Measurements from ENCODE around the gene C1QTNF4.
"Not testable (repeated sequence)": the region's sequence is repeated elsewhere in the genome, so short reads cannot be mapped to it uniquely, and the experiment has no call there.

C1QTNF4 gene

DNA sequence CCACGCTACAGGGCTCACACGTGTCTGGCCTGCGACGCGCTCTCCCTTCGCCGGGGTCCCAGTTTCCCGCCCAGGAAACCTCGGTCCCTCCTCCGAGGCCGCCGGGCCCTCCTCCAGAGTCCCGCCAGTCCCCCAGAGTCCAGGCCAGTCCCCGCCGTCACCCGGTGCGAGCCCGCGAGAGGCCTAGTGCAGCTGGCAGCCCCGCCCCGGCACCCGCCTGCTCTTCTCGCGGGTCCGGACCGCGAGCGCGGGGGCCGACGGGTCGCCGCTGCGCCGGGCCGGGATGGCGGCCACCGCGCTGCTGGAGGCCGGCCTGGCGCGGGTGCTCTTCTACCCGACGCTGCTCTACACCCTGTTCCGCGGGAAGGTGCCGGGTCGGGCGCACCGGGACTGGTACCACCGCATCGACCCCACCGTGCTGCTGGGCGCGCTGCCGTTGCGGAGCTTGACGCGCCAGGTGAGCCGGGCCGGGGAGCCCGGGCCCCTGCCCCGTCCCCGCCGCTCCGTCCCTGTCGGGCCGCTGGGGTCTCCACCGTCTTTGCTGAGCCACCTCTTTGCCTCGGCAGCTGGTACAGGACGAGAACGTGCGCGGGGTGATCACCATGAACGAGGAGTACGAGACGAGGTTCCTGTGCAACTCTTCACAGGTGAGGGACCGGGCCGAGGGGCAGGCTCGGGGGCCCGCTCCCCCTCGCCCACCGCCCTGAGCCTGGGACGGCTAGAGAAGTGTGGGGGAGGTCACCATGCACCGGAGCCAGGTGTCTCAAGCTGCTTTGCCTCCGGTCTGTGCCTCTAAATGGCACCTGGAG is 28.7 kb downstream of the C1QTNF4 start, which contains the start of gene PTPMT1:
TSS of gene PTPMT1 (plus strand) at position 260 of the 809 bp plus-strand sequence. CDS start at position 284, 24 bp downstream.
- DNase-seq (ENCODE audit: low read depth) = peak; percentile 53

DNA sequence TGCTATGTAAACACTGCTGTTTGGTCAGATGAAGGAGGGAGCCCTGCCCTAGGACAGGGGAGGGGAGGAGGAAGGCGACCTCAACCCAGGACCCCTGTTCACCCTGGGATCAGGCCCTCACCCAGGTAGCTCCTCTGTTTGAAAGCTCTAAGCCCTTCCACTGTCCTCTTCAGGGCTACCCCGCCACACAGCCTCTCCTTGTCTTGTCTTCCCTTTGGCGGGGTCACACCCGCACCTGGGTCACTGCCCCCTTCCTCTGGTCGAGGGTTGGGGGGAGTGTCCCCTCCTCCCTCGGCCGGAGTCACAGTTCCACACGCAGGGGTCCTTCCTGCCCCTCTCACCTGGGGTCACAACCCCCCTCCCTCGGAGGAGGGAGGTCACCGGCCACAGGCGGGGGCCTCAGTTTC is 29.3 kb downstream of the C1QTNF4 start:
- no peak for DNase-seq (ENCODE audit: low read depth)

DNA sequence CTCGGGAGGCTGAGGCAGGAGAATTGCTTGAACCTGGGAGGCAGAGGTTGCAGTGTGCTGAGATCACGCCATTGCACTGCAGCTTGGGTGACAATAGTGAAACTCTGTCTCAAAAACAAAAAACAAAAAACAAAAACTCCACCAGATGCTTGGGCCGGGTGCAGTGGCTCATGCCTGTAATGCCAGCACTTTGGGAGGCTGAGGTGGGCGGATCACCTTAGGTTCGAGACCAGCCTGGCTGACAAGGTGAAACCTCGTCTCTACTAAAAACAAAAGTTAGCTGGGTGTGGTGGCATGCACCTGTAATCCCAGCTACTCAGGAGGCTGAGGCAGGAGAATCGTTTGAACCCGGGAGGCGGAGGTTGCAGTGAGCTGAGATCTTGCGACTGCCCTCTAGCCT is 29.8 kb downstream of the C1QTNF4 start:
- not testable (repeated sequence) for DNase-seq (ENCODE audit: low read depth)

DNA sequence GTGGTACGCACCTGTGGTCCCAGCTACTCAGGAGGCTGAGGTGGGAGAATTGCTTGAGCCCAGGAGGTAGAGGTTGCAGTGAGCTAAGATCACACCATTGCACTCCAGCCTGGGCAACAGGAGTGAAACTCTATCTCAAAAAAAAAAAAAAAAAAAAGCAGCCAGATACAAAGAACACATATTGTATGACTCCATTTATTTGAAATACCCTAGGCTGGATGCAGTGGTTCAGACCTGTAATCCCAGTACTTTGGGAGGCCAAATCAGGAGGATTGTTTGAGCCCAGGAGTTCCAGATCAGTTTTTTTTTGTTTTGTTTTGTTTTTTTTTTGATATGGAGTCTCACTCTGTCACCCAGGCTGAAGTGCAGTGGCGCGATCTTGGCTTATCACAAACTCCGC is 31.8 kb downstream of the C1QTNF4 start:
- not testable (repeated sequence) for DNase-seq (ENCODE audit: low read depth)

DNA sequence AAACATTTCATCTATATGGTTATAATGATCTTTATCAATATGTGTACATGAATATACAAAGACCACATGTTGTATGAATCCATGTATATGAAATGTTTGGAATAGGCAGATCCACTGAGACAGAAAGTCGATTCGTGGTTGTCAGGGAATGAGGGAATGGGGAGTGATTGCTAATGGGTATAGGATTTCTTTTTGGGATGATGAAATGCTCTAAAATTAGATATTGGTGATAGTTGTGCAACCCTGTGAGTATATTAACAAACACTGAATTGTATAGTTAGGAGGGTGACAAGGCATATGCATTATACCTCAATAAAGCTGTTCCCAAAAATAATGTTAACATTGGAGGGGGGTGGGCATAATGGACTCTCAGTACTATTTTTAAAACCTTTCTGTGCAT is 33.8 kb downstream of the C1QTNF4 start:
- DNase-seq (ENCODE audit: low read depth) = no peak

DNA sequence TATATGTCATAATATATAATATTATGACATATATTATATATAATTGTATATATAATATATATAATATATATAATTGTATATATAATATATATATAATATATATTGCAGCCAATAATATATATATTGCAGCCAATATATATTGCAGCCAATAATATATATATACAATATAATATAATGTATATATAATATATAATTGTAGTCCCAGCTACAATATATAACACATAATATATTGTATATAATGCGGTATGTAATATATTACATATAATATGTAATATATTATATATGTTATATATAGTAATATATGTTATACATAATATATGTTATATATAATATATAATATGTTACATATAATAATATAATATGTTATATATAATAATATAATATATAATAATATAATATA is 35.5 kb downstream of the C1QTNF4 start:
- no peak for DNase-seq (ENCODE audit: low read depth)

DNA sequence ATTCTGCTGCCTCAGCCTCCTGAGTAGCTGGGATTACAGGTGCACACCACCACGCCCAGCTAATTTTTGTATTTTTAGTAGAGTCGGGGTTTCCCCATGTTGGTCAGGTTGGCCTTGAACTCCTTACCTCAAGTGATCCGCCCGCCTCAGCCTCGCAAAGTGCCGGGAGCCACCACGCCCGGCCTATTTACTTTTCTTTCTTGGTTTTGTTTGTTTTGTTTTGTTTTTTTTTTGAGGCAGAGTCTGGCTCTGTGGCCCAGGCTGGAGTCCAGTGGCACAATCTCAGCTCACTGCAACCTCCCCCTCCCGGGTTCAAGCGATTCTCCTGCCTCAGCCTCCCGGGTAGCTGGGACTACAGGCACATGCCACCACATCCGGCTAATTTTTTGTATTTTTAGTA is 37.2 kb downstream of the C1QTNF4 start:
- DNase-seq (ENCODE audit: low read depth) = not testable (repeated sequence)

DNA sequence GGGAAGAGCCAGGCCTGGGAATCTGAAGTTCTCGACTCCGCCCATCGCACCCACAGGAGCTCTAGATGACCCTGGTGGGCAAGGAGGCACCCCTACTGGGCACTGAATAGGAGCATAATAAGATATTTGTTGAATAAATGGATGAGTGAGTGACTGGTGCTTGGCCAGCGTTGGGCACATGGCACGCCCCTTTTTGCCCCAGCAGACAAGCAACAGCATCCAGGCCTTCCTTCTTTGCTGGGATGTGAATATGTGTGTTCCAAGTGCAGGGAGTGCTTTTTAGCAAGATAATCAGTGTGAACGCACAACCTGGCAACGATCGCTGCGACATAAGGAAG is 40.8 kb downstream of the C1QTNF4 start:
- DNase-seq (ENCODE audit: low read depth) = no peak

DNA sequence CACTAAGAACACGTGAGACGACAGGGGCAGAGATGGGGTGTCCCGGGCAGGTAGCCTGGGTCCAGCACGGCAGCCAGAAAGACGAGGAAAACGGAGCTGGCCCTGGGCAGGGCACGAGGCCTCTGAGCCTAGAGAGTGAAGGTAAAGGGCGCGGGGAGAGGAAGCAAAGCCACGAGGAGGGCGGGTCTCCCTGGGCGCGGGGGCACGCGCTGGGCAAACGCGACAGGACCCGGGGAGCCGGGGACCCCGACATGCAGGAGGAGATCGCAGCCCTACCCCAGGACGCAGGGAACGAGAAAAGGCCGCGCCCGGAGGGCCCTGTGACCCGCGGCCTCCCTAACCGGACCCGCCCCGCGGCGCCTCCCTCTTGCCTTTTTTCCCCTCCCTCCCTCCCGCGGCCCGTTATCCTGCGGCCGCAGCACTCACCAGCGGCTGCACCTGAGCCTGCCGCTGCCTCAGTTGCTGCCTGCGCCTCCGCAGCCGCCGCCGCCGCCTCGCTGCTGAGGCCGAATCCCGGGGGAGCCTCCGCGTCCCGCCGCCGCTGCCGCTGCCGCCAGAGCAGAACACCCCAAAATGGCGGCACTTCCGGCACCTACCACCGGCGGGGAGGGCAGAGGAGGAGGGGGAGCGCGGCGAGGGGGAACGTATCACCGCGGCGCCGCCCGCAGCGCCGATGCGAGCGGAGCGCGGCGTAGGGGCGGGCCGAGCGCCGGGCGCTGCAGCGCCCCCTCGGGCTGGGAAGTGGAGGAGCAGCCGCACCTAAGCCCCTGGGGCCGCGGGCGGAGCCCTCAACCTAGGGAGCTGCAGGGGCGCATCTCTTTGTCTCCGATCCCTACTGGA is 41.4 kb downstream of the C1QTNF4 start, which contains the start of gene CELF1:
TSS of gene CELF1 (minus strand) at position 567 of the 840 bp plus-strand sequence. CDS start 53,609 bp downstream, outside the sequence.
- DNase-seq (ENCODE audit: low read depth) = peak; percentile 90

DNA sequence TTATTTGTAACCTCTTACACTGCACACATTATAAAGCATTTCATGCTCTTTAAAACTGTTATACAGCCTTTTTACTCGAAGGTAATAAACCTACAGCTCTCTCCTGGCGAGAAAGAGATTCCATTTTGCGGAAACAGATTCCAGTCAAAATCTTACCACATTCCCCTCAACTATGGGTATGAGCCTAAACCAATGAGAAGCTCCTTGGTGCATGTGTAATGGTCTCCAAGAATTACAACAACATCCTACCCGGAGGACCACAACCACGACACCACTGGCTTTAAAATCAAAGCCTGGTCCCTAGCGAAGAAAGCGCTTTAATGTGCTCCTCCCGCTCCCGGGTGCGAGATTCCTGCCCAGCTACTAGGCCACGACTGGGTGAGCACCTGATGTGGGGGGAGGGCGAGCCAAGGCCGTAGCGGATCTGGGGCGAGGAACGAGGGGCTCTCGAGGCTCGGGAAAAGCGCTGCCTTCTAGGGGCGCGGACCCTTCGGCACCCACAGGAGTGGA is 42.1 kb downstream of the C1QTNF4 start:
- no peak for DNase-seq (ENCODE audit: low read depth)

DNA sequence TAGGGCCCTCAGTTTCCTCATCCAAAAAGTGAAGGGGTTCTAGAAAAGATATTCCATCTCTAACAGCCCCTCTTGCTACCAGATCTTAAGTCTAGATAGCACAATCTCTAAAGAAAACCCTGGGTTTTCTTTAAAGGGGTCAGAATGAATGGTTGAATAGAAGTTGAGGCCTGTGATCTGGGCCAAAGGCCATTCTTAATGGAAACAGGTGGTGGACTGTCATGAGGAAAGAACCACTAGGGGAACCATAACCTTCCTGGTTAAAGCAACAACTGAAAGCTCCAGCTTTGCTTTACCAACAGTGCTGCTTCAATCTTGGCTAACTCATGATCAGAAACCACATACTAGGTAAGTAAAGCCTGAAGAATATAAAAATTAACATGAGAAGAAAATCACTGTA is 43.1 kb downstream of the C1QTNF4 start:
- no peak for DNase-seq (ENCODE audit: low read depth)

DNA sequence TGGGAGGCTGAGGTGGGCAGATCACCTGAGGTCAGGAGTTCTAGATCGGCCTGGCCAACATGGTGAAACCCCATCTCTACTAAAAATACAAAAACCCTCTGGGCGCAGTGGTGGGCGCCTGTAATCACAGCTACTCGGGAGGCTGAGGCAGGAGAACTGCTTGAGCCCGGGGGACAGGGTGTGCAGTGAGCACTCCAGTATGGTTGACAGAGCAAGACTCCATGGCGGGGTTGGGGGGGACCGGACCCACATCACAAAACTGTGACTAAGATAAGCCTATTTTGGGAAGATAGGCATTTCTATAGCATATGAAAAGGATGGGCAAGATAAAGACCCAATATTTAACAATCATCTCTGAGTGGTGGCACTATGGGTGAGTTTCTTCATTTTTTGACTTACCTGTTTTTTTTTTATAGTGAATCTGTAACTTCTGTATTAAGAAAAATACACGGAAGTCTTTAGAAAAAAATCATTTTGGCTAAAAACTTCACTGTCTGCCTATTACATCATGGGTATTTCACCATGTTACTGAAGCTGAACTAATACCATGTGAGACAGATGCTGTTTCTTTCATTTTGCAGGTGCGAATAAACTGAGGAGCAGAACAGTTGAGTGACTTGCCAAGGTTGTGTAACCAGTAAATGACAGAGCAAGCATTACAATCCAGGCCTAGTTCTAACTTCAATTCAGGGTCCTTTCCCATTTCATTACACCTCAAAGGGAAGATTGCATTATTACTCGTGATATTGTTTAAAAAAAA is 43.7 kb downstream of the C1QTNF4 start:
- DNase-seq (ENCODE audit: low read depth) = no peak

DNA sequence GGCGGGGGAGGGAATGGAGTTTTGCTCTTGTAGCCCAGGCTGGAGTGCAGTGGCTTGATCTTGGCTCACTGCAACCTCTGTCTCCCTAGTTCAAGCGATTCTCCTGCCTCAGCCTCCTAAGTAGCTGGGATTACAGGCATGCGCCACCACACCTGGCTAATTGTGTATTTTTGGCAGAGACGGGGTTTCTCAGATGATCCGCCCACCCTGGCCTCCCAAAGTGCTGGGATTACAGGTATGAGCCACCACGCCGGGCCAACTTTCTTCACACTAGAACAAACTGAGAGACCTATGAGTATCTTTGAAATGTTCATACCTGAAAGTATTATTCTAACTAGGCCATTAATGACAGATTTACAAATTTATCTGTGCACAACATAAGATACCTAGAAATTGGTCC is 47.9 kb downstream of the C1QTNF4 start:
- DNase-seq (ENCODE audit: low read depth) = not testable (repeated sequence)

DNA sequence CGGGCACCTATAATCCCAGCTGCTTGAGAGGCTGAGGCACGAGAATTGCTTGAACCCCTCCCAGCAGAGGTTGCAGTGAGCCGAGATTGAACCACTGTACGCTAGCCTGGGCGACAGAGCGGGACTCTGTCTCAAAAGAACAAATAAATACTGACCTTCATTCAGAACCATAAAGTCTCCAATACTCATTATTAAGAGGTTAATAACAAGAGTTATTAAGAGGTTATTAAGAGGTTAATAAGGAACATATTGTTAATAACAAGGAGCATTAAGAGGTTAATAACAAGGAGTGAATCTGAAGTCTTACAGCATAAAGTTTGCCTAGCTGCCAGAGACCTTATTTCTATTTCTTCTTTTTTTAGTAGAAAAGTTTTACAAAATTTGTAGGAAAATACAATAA is 48.9 kb downstream of the C1QTNF4 start:
- DNase-seq (ENCODE audit: low read depth) = no peak

DNA sequence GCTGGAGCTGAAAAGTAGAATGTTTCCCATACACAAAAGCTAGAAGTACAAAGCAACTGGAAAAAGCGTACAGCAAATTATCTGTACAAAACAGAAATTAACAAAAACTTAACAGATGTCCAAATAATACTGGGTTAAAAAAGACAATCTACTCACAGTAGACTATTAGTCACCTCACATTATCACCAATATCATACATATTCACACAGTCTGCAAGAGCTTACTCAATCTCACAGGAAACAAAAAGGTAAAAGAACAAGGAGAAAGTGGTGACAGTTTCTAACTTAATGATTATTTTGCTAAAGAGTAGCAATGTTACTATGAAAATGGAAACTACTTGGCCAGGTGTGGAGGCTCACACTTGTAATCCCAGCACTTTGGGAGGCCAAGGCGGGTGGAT is 53.1 kb downstream of the C1QTNF4 start:
- no peak for DNase-seq (ENCODE audit: low read depth)

DNA sequence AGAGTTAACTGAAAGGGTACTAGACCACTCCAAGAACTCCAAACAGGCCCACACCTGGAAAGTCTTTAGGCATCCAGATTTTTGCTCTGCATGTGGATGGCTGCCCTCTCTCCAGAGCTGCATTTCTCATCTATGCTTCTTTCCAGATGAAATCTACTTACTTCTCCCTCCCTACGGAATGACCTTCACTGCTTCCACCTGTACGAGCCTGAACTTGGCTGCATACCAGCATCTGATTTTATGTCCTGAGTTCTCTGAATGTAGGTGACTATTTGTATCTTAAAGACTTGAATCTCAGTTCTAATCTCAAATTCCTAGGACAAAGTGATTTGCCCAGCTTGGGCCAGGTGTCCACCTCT is 54.6 kb downstream of the C1QTNF4 start:
- DNase-seq (ENCODE audit: low read depth) = no peak

Data from activated T-helper 9 cell treated with anti-CD3 and anti-CD28 coated beads, Interleukin-2, amount 50 U/mL, for 16 hours (primary cell).